Left lung (tissue), 10 donors: Measurements from ENCODE around the gene MRAP. TPM values are rescaled to one million over a fixed set of nuclear protein-coding genes. Genes with fewer than 3 reads are reported as not detected.
"Not testable (repeated sequence)": the region's sequence is repeated elsewhere in the genome, so short reads cannot be mapped to it uniquely, and the experiment has no call there.

ENCODE experiments used
- ATAC-seq: fragments of 200-7000 bp; cut with Tn5 transposase; one replicate; pipeline ENCODE4 v1.9.1; 2020; ENCODE audit warnings: moderate library complexity
- DNase-seq, 4 donors: peaks; one replicate each; pipeline ENCODE4 v3.0.0-alpha.2; 2013 to 2020
- H3K27ac ChIP-seq, 2 donors: fragments of 200-600 bp; sonication (generic) in 1 of 2; one replicate each; pipeline versions ENCODE4 v1.5.0 to v1.8.0; 2020 to 2021
- H3K27me3 ChIP-seq, 2 donors: fragments of 200-600 bp; sonication (generic) in 1 of 2; one replicate each; pipeline versions ENCODE4 v1.5.0 to v1.8.0; 2020 to 2021
- H3K36me3 ChIP-seq, 2 donors: fragments of 200-600 bp; sonication (generic) in 1 of 2; one replicate each; pipeline versions ENCODE4 v1.5.0 to v1.8.0; 2020 to 2021
- H3K4me1 ChIP-seq, 2 donors: fragments of 200-600 bp; one replicate each; pipeline ENCODE4 v1.8.0; 2021
- H3K4me3 ChIP-seq, 2 donors: fragments of 200-600 bp; sonication (generic) in 1 of 2; one replicate each; pipeline versions ENCODE4 v1.5.0 to v1.8.0; 2020 to 2021; ENCODE audit warnings: mild to moderate bottlenecking in 1 of 2
- H3K9me3 ChIP-seq, 2 donors: fragments of 200-600 bp; sonication (generic) in 1 of 2; one replicate each; pipeline versions ENCODE4 v1.5.0 to v1.8.0; 2020 to 2021
- CTCF ChIP-seq, 2 donors: fragments of 200-600 bp; sonication (generic) in 1 of 2; IDR thresholded peaks; one replicate each; pipeline versions ENCODE4 v1.5.0 to v1.8.0; 2021; ENCODE audit warnings: antibody characterized with exemption in 2 of 2
- intact Hi-C, 2 donors: fragments of 100-400 bp; cut with DNase I; formaldehyde crosslinking; loops; one replicate each; pipeline versions ENCODE4 v1.11.2 to v1.14.2; 2022
- polyA plus RNA-seq, 6 donors: library from polyadenylated mRNA; unstranded; fragments of 120-200 nt; gene quantifications; one replicate each; pipeline ENCODE4 v1.2.1, GENCODE V29; 2013; ENCODE audit not compliant: insufficient read length in 6 of 6
- total RNA-seq, 2 donors: library from RNA; stranded (reverse); fragmentation: NEBNext Ultra II Directional; extraction: Animal tissue kit (Norgen Biotek cat#: 25700); gene quantifications; one replicate each; pipeline ENCODE4 v1.2.1, GENCODE V29; 2021
- donor health status: DM: no; HTN: yes; CAD: no.
- donor health status: DM: no; HTN: no; CAD: no.

The MRAP gene
- total and polyA plus RNA-seq, 8 donors = 0.29 to 0.69 (median 0.38) TPM; not detected in 2

- H3K4me1 ChIP-seq = no peaks in the 10 kb centered on the region
- peak overlapping the region in 1 of 2 donors; percentile 16 for H3K27ac ChIP-seq
- no peaks in the 10 kb centered on the region for H3K27me3 ChIP-seq
- DNase-seq = peak in 3 of 4 donors; percentile 65 to 92 (median 80)
- TF ChIP-seq CTCF (IDR thresholded peaks at IDR 0.05) = no peak
- no peaks in the 10 kb centered on the region for H3K36me3 ChIP-seq
- intact Hi-C loops = loop anchor here in 1 of 2 donors (5.0 kb wide), 1 partner anchor 385 kb away; the partner anchor contains the start of gene HUNK
- H3K9me3 ChIP-seq = no peaks in the 10 kb centered on the region
- ATAC-seq = peak; percentile 72
- no peak overlapping the region for H3K4me3 ChIP-seq
These were observed 41.6 kb upstream of the MRAP start for GRCh38 chr21:32256873-32257620.

- H3K27ac ChIP-seq = no peak overlapping the region
- peak; percentile 51 to 61 for TF ChIP-seq CTCF (IDR thresholded peaks at IDR 0.05)
- intact Hi-C loops = loop anchor here in 1 of 2 donors (5.0 kb wide), 1 partner anchor 386 kb away; the partner anchor contains the start of gene HUNK
These were observed 40.5 kb upstream of the MRAP start for GRCh38 chr21:32257962-32258785.

GRCh38 chr21:32258786-32259048 is 39.9 kb upstream of the MRAP start:
- DNase-seq, H3K4me1 ChIP-seq, H3K27me3 ChIP-seq, H3K27ac ChIP-seq, H3K36me3 ChIP-seq, ATAC-seq, H3K4me3 ChIP-seq, H3K9me3 ChIP-seq: not testable (repeated sequence)
- intact Hi-C loops = loop anchor here in 1 of 2 donors (5.0 kb wide), 1 partner anchor 386 kb away; the partner anchor contains the start of gene HUNK

More at GRCh38 chr21:32257962-32258785, 40.5 kb upstream of the MRAP start:
- Histone ChIP-seq H3K36me3 (no peaks in the 10 kb centered on the region), H3K4me3 (no peak overlapping the region), H3K9me3 (no peaks in the 10 kb centered on the region), H3K4me1 (no peaks in the 10 kb centered on the region), H3K27me3 (no peaks in the 10 kb centered on the region)
- DNase-seq (peak in 3 of 4 donors; percentile 50 to 85 (median 67)), ATAC-seq (peak; percentile 95)

GRCh38 chr21:32260130-32260529 is 38.5 kb upstream of the MRAP start:
- ATAC-seq (no peak), DNase-seq (no peak)
- Histone ChIP-seq H3K4me1 (no peaks in the 10 kb centered on the region), H3K36me3 (no peaks in the 10 kb centered on the region), H3K9me3 (no peaks in the 10 kb centered on the region), H3K4me3 (no peak overlapping the region), H3K27me3 (no peaks in the 10 kb centered on the region), H3K27ac (no peak overlapping the region)
- TF ChIP-seq CTCF (IDR thresholded peaks at IDR 0.05) = no peak
- intact Hi-C loops = loop anchor here in 1 of 2 donors (10.0 kb wide), 1 partner anchor 475 kb away; no protein-coding TSS in a partner anchor

GRCh38 chr21:32261929-32262328 is 36.7 kb upstream of the MRAP start:
- intact Hi-C loops = loop anchor here in 1 of 2 donors (10.0 kb wide), 1 partner anchor 477 kb away; no protein-coding TSS in a partner anchor
- DNase-seq (no peak), ATAC-seq (no peak)
- H3K27ac ChIP-seq = no peak overlapping the region
- no peaks in the 10 kb centered on the region for H3K9me3 ChIP-seq
- H3K36me3 ChIP-seq = peaks cover 0 to 3% of the 10 kb centered on the region in 2 donors
- no peak for TF ChIP-seq CTCF (IDR thresholded peaks at IDR 0.05)
- no peaks in the 10 kb centered on the region for H3K27me3 ChIP-seq
- H3K4me3 ChIP-seq = no peak overlapping the region
- no peaks in the 10 kb centered on the region for H3K4me1 ChIP-seq

GRCh38 chr21:32265321-32265720 is 33.3 kb upstream of the MRAP start:
- intact Hi-C loops = loop anchor here in 1 of 2 donors (10.0 kb wide), 1 partner anchor 481 kb away; no protein-coding TSS in a partner anchor
- H3K4me3 ChIP-seq, H3K27me3 ChIP-seq, H3K27ac ChIP-seq, H3K4me1 ChIP-seq, DNase-seq, H3K9me3 ChIP-seq, ATAC-seq: not testable (repeated sequence)
- H3K36me3 ChIP-seq = peaks cover 0 to 27% of the 10 kb centered on the region in 2 donors
